Activated effector memory CD4-positive, alpha-beta T cell treated with anti-CD3 and anti-CD28 coated beads, Interleukin-2, amount 50 U/mL, for 16 hours (primary cell): ENCODE data around the gene AOAH.
"Not testable (repeated sequence)": the region's sequence is repeated elsewhere in the genome, so short reads cannot be mapped to it uniquely, and the experiment has no call there.

Experiments used
- DNase-seq: peaks from one replicate; pipeline ENCODE4 v3.0.0-alpha.2; 2020

The AOAH gene

GRCh38 chr7:36504216-36504615, 220.1 kb downstream of the AOAH start:
- not testable (repeated sequence) for DNase-seq

- DNase-seq = no peak
These were observed 226.5 kb downstream of the AOAH start for GRCh38 chr7:36497775-36498174.

- not testable (repeated sequence) for DNase-seq
These were observed 227.1 kb downstream of the AOAH start for GRCh38 chr7:36497176-36497575.

- no peak for DNase-seq
These were observed 227.7 kb downstream of the AOAH start for GRCh38 chr7:36496576-36496975.

- DNase-seq = no peak
These were observed 233.0 kb downstream of the AOAH start for GRCh38 chr7:36491317-36491716.

GRCh38 chr7:36490419-36490830, 233.9 kb downstream of the AOAH start:
- DNase-seq = no peak

- DNase-seq = not testable (repeated sequence)
These were observed 235.6 kb downstream of the AOAH start for GRCh38 chr7:36488672-36489071.

GRCh38 chr7:36487756-36488336, 236.4 kb downstream of the AOAH start:
- no peak for DNase-seq

- DNase-seq = no peak
These were observed 238.0 kb downstream of the AOAH start for GRCh38 chr7:36486336-36486735.

- no peak for DNase-seq
These were observed 240.0 kb downstream of the AOAH start for GRCh38 chr7:36484265-36484664.

- not testable (repeated sequence) for DNase-seq
These were observed 240.4 kb downstream of the AOAH start for GRCh38 chr7:36483853-36484252.

GRCh38 chr7:36478745-36479144, 245.5 kb downstream of the AOAH start:
- DNase-seq = no peak

- DNase-seq = no peak
These were observed 248.9 kb downstream of the AOAH start for GRCh38 chr7:36475381-36475780.

GRCh38 chr7:36475011-36475342, 249.3 kb downstream of the AOAH start:
- no peak for DNase-seq

GRCh38 chr7:36474283-36475010, 249.8 kb downstream of the AOAH start:
- no peak for DNase-seq

- DNase-seq = no peak
These were observed 250.6 kb downstream of the AOAH start for GRCh38 chr7:36473454-36474282.

- DNase-seq = no peak
These were observed 252.1 kb downstream of the AOAH start for GRCh38 chr7:36472141-36472729.

GRCh38 chr7:36469236-36469635, 255.1 kb downstream of the AOAH start:
- no peak for DNase-seq

GRCh38 chr7:36468370-36469101, 255.8 kb downstream of the AOAH start:
- DNase-seq = no peak

- DNase-seq = not testable (repeated sequence)
These were observed 258.3 kb downstream of the AOAH start for GRCh38 chr7:36466001-36466400.

- DNase-seq = no peak
These were observed 260.0 kb downstream of the AOAH start for GRCh38 chr7:36464271-36464670.
